ENCODE results near the gene UMAD1.
A peak's percentile ranks its signal among the peaks of the same experiment; 100 is the strongest.
"Not testable (repeated sequence)": the region's sequence is repeated elsewhere in the genome, so short reads cannot be mapped to it uniquely, and the experiment has no call there.

UMAD1 gene

GRCh38 chr7:7808156-7808555 is 167.6 kb downstream of the UMAD1 start:
- no peak for DNase-seq

GRCh38 chr7:7808626-7809025 is 168.1 kb downstream of the UMAD1 start:
- no peak for DNase-seq

- no peak for DNase-seq
These were observed 169.8 kb downstream of the UMAD1 start for GRCh38 chr7:7810380-7810779.

- DNase-seq, result no peak
These were observed 170.3 kb downstream of the UMAD1 start for GRCh38 chr7:7810826-7811225.

- DNase-seq, result no peak
These were observed 171.6 kb downstream of the UMAD1 start for GRCh38 chr7:7812112-7812511.

GRCh38 chr7:7815395-7815794 is 174.8 kb downstream of the UMAD1 start:
- DNase-seq, result no peak

GRCh38 chr7:7816084-7816483 is 175.5 kb downstream of the UMAD1 start:
- DNase-seq, result peak; percentile 24

GRCh38 chr7:7816816-7817536 is 176.4 kb downstream of the UMAD1 start:
- no peak for DNase-seq

GRCh38 chr7:7817748-7818147 is 177.2 kb downstream of the UMAD1 start:
- DNase-seq, result no peak

GRCh38 chr7:7818179-7818578 is 177.6 kb downstream of the UMAD1 start:
- DNase-seq, result not testable (repeated sequence)

GRCh38 chr7:7819442-7820247 is 179.1 kb downstream of the UMAD1 start:
- DNase-seq, result no peak

- DNase-seq, result no peak
These were observed 179.9 kb downstream of the UMAD1 start for GRCh38 chr7:7820409-7820808.

- peak; percentile 7 for DNase-seq
These were observed 180.4 kb downstream of the UMAD1 start for GRCh38 chr7:7820939-7821338.

GRCh38 chr7:7821517-7821916 is 181.0 kb downstream of the UMAD1 start:
- DNase-seq, result no peak

- DNase-seq, result not testable (repeated sequence)
These were observed 184.7 kb downstream of the UMAD1 start for GRCh38 chr7:7825294-7825693.

- no peak for DNase-seq
These were observed 189.1 kb downstream of the UMAD1 start for GRCh38 chr7:7829667-7830066.

GRCh38 chr7:7830122-7830878 is 189.7 kb downstream of the UMAD1 start:
- no peak for DNase-seq

- DNase-seq, result no peak
These were observed 192.0 kb downstream of the UMAD1 start for GRCh38 chr7:7832518-7832917.

- no peak for DNase-seq
These were observed 194.2 kb downstream of the UMAD1 start for GRCh38 chr7:7834761-7835160.

GRCh38 chr7:7841027-7841426 is 200.5 kb downstream of the UMAD1 start:
- no peak for DNase-seq

- no peak for DNase-seq
These were observed 202.7 kb downstream of the UMAD1 start for GRCh38 chr7:7843240-7843639.

- no peak for DNase-seq
These were observed 203.4 kb downstream of the UMAD1 start for GRCh38 chr7:7843972-7844371.

GRCh38 chr7:7848246-7848645 is 207.7 kb downstream of the UMAD1 start:
- DNase-seq, result no peak

- no peak for DNase-seq
These were observed 208.3 kb downstream of the UMAD1 start for GRCh38 chr7:7848892-7849291.
